Lower leg skin (tissue), 4 donors: Measurements from ENCODE around the gene CEACAM8. TPM values are rescaled to one million over a fixed set of nuclear protein-coding genes. Genes with fewer than 3 reads are reported as not detected.
"Not testable (repeated sequence)": the region's sequence is repeated elsewhere in the genome, so short reads cannot be mapped to it uniquely, and the experiment has no call there.

Source experiments
- DNase-seq, 2 donors: peaks; one replicate each; pipeline ENCODE4 v3.0.0-alpha.2; 2019; ENCODE audit warnings: low spot score in 2 of 2
- H3K4me3 ChIP-seq: fragments of 200-600 bp; sonication (generic); 2 replicates; pipeline ENCODE4 v1.5.1; 2017; ENCODE audit warnings: mild to moderate bottlenecking, low read depth; ENCODE audit not compliant: poor library complexity, severe bottlenecking
- POLR2A ChIP-seq, 2 donors: fragments of 450-650 bp; IDR thresholded peaks; one replicate each; pipeline ENCODE4 v1.6.1; 2016 to 2017; ENCODE audit warnings: antibody characterized with exemption in 2 of 2, mild to moderate bottlenecking in 1 of 2, moderate library complexity in 1 of 2
- WGBS, 2 donors: methylation state at CpG; one replicate each; pipeline ENCODE4 v1.1.5; 2018; 5-methylcytosine and 5-hydroxymethylcytosine counted together
- intact Hi-C: fragments of 100-400 bp; cut with DNase I; formaldehyde crosslinking; loops from one replicate; pipeline ENCODE4 v1.15.0; 2023; ENCODE audit warnings: low total_unique reads
- total RNA-seq, 4 donors: library from RNA; depleted of rRNA; stranded (reverse); fragments of >200 nt; gene quantifications; one replicate each; pipeline ENCODE4 v1.1.0, GENCODE V29; 2016
- TF ChIP-seq, protein P1 (sequence below), 3 donors: fragments of 450-650 bp; IDR thresholded peaks; one replicate each; pipeline ENCODE4 v1.5.1; 2016; ENCODE audit warnings: antibody characterized with exemption in 3 of 3, mild to moderate bottlenecking in 3 of 3, moderate library complexity in 2 of 3

The CEACAM8 gene
- not detected for total RNA-seq

DNA sequence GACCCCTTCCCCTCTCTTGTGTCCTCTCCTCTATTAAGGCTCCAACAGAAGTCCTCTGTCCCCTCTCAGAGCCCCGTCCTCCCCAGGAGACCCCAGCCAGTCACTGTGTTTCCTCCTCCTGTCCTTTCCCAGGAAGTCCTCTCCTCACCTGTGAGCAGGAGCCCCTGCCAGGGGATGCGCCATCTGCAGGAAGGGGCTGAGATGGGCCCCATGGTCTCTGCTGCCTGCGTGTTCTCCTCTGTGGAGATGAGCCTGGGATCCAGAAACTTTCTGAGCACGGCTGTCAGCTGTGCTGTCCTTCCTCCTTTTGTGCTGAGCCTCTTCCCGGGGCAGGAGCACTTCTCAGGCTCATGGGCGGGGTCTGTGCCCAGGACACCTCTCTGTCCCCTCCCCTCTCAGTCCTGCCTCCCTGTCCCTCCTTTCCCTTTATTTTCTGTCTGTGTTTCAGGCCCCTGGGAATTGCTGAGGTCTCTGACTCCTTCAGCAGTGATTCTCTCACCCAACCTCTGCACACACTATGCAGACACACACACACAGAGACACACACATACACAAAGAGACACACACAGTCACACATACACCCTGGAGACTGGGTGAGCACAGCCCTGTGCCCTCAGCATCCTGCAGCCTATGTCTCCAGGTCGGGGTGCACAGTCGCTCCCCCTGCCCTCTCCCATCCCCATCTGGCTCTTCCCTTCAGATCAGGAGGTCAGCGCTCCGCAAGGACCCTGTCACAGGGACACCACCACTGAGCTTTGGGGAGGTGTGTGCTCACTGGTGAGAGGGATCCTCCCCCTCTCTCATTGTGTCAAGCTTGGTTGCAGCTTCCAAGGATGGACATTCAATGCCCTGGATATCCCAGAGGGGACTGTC, at the start of gene CEACAM8:
Gene CEACAM8, minus strand, starts transcription at position 308 of the 873 bp plus-strand sequence. Its CDS starts 96 bp downstream, at position 212.
- no peak within 1 kb of the TSS for H3K4me3 ChIP-seq
- intact Hi-C loops: no loop called here
- no peak for DNase-seq
- whole genome bisulfite sequencing, 2 donors: 68 to 75% methylated on average over 8 to 10 of the region's 10 CpGs
- TF ChIP-seq, protein P1, sequence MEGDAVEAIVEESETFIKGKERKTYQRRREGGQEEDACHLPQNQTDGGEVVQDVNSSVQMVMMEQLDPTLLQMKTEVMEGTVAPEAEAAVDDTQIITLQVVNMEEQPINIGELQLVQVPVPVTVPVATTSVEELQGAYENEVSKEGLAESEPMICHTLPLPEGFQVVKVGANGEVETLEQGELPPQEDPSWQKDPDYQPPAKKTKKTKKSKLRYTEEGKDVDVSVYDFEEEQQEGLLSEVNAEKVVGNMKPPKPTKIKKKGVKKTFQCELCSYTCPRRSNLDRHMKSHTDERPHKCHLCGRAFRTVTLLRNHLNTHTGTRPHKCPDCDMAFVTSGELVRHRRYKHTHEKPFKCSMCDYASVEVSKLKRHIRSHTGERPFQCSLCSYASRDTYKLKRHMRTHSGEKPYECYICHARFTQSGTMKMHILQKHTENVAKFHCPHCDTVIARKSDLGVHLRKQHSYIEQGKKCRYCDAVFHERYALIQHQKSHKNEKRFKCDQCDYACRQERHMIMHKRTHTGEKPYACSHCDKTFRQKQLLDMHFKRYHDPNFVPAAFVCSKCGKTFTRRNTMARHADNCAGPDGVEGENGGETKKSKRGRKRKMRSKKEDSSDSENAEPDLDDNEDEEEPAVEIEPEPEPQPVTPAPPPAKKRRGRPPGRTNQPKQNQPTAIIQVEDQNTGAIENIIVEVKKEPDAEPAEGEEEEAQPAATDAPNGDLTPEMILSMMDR (IDR thresholded peaks at IDR 0.05): no peak
- TF ChIP-seq POLR2A (IDR thresholded peaks at IDR 0.05): no peak

DNA sequence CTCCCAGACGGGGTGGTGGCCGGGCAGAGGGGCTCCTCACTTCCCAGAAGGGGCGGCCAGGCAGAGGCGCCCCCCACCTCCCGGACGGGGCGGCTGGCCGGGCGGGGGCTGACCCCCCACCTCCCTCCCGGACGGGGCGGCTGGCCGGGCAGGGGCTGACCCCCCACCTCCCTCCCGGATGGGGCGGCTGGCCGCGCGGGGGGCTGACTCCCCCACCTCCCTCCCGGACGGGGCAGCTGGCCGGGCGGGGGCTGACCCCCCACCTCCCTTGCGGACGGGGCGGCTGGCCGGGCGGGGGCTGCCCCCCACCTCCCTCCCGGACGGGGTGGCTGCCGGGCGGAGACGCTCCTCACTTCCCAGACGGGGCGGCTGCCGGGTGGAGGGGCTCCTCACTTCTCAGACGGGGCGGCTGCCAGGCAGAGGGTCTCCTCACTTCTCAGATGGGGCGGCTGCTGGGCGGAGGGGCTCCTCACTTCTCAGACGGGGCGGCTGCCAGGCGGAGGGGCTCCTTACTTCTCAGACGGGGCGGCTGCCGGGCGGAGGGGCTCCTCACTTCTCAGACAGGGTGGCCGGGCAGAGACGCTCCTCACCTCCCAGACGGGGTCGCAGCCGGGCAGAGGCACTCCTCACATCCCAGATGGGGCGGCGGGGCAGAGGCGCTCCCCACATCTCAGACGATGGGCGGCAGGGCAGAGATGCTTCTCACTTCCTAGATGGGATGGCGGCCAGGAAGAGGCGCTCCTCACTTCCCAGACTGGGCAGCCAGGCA, 44.8 kb upstream of the CEACAM8 start:
- WGBS, 2 donors: 91 to 96% methylated on average over 19 to 28 of the region's 58 CpGs
- H3K4me3 ChIP-seq, intact Hi-C loops, DNase-seq: not testable (repeated sequence)

DNA sequence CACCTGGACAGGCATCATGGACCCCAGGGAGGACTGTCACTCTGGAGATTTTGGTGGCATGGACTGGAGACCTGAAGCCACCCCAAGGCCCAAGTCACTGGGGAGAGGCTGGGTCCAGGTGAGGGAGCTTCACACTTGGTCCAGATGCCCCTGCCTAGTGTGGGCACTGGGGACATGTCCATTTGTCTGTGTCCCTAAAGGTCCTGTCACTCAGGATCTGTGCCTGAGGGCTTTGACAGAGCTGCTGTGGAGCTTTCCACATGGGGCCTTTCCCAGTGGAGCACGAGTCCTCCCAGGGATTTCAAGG, 40.5 kb upstream of the CEACAM8 start:
- WGBS, 2 donors: 94 to 100% methylated on average over 1 of the region's 1 CpG
- no peak overlapping the region for H3K4me3 ChIP-seq
- no peak for TF ChIP-seq POLR2A (IDR thresholded peaks at IDR 0.05)
- TF ChIP-seq, protein P1 (IDR thresholded peaks at IDR 0.05): no peak
- intact Hi-C loops: no loop called here
- DNase-seq: no peak

DNA sequence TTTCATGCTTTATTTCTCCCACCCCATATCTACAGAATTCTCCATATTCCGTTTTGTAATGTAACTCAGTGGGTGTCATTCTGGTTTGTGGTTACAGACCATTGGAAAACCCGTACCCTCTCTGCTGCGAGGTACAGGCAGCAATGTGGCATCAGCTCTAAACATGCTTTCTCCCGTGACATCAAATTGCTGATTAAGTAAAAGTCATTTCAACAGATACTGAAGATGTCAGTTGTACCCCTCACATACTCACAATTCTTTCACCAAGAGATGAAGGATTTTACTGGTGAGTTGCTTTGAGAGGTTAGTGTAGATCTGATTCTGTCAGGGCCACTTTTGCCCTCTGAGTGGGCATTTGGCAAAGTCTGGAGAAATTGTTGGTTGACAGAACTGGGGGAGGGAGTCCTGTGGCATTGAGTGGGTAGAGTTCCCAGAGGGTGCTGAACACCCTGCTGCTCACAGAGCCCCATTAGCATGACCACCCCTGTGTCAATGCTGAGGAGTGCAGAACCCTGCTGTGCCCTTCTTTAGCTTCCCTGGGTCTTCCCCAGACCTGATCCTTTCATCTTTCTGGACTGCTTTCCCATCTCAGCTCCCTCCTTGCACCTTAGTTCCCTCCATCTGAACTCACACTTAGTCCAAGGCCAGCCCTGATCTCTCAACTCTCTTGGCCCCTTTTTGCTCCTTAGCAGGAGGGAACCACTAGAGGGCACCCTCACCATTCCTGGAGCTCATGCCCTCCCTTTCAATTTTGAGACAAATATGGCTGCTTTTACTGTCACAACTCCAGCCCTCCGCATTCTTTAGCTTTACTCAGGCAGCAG, 39.9 kb upstream of the CEACAM8 start:
- H3K4me3 ChIP-seq: no peak overlapping the region
- DNase-seq: no peak
- intact Hi-C loops: no loop called here
- WGBS, 2 donors: 60 to 82% methylated on average over 5 of the region's 5 CpGs
- TF ChIP-seq POLR2A (IDR thresholded peaks at IDR 0.05): no peak
- TF ChIP-seq, protein P1 (IDR thresholded peaks at IDR 0.05): no peak

DNA sequence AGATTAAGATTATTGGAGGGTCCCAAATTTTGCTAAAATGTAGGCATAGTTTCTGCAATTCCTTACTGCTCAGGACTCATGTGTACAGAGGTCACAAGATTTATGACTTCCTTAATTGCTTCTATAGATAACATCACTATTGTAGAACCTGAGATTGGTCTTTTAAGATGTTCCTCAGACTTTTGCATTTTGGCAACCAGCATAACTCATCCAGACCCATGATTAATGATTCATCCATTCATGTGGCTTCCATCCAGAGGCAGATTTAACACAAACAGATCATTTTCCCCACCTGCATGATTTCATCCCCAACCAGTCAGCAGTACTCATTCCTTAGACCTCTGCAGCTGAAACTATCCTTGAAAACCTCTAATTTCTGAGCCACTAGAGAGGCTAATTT, 34.5 kb upstream of the CEACAM8 start:
- no peak overlapping the region for H3K4me3 ChIP-seq
- intact Hi-C loops: no loop called here
- DNase-seq: no peak
- TF ChIP-seq, protein P1 (IDR thresholded peaks at IDR 0.05): no peak
- TF ChIP-seq POLR2A (IDR thresholded peaks at IDR 0.05): no peak
